GM12891 (cell line): ENCODE measurements around the gene PNRC2.
"Not testable (repeated sequence)": the region's sequence is repeated elsewhere in the genome, so short reads cannot be mapped to it uniquely, and the experiment has no call there.

ENCODE experiments used
- DNase-seq: peaks from one replicate; pipeline ENCODE4 v3.0.0; 2011; ENCODE audit warnings: low spot score; ENCODE audit not compliant: insufficient read length
- FAIRE-seq: peaks from 2 replicates; lab custom pipeline; 2011; peaks lifted over from hg19 to GRCh38; lab: Jason Lieb, UNC
- PAX5 ChIP-seq: IDR thresholded peaks from 2 replicates; pipeline ENCODE4 v1.6.1; 2011; ENCODE audit warnings: low read length, moderate library complexity, mild to moderate bottlenecking; ENCODE audit not compliant: insufficient read depth, severe bottlenecking
- POLR2A ChIP-seq: IDR thresholded peaks from 2 replicates; pipeline ENCODE4 v1.6.1; 2011; ENCODE audit warnings: low read depth, low read length, control low read depth
- POLR2AphosphoS5 ChIP-seq: IDR thresholded peaks from 2 replicates; pipeline ENCODE4 v1.6.1; 2011; ENCODE audit warnings: low read depth, low read length, control low read depth
- POU2F2 ChIP-seq: IDR thresholded peaks from 2 replicates; pipeline ENCODE4 v1.6.1; 2011; ENCODE audit warnings: low read depth, mild to moderate bottlenecking, control low read depth, low read length, moderate library complexity
- SPI1 ChIP-seq: IDR thresholded peaks from 2 replicates; pipeline ENCODE4 v1.6.1; 2011; ENCODE audit warnings: low read depth, low read length, control low read depth
- TAF1 ChIP-seq: IDR thresholded peaks from 2 replicates; pipeline ENCODE4 v1.6.1; 2011; ENCODE audit warnings: low read depth, low read length, control low read depth

Gene PNRC2

DNA sequence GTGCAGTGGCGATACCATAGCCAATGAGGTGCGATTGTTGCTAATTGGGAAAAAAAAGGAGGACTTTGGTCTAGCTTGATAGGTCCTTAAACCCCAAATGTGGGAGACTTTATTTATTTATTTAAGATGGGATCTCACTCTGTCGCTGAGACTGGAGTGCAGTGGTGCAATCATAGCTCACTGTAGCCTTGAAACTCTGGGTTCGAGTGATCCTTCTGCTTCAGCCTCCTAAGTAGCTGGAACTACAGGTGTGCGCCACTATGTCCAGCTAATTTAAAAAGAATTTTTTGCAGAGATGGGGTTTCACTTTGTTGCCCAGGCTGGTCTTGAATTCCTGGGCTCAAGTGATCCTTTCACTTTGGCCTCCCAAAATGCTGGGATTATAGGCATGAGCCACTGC lies 44.5 kb downstream of the PNRC2 start:
- FAIRE-seq = no peak
- no peak for DNase-seq
- TF ChIP-seq TAF1 (no peak), PAX5 (no peak), POLR2A (no peak), POLR2AphosphoS5 (no peak), POU2F2 (no peak), SPI1 (no peak)

GRCh38 chr1:24005163-24005562 lies 45.5 kb downstream of the PNRC2 start:
- FAIRE-seq (no peak), DNase-seq (no peak)
- TF ChIP-seq PAX5 = no peak
- TF ChIP-seq TAF1 = no peak
- no peak for TF ChIP-seq POLR2A
- TF ChIP-seq POU2F2 = no peak

- DNase-seq (no peak), FAIRE-seq (no peak)
- no peak for TF ChIP-seq POLR2AphosphoS5
- TF ChIP-seq POU2F2 = no peak
- TF ChIP-seq PAX5 = no peak
- no peak for TF ChIP-seq SPI1
- TF ChIP-seq POLR2A = no peak
- TF ChIP-seq TAF1 = no peak
These were observed 47.5 kb downstream of the PNRC2 start for GRCh38 chr1:24007079-24007478.

GRCh38 chr1:24008574-24009184 lies 49.1 kb downstream of the PNRC2 start:
- not testable (repeated sequence) for DNase-seq, FAIRE-seq

DNA sequence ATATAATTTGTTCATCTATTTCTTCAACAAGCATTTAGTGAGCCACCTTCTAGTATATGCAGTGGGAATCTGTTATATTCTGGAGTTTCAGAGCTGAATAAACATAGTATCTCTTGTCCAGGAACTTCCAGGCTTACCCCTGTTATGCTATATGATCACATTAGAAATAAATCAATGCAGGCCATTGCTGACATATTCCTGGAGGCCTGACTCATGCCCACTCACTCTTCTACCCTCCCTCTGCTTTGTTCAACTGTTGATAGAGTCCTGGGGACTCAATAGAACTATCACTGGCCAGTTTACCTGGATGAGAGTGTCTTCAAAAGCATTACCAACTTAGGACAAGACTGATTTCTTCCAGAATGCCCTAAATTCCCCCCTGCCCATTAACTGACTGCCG lies 49.8 kb downstream of the PNRC2 start:
- FAIRE-seq (no peak), DNase-seq (no peak)
- no peak for TF ChIP-seq SPI1
- no peak for TF ChIP-seq TAF1
- TF ChIP-seq POLR2AphosphoS5 = no peak
- no peak for TF ChIP-seq PAX5
- no peak for TF ChIP-seq POLR2A
- no peak for TF ChIP-seq POU2F2

GRCh38 chr1:24010650-24011049 lies 51.0 kb downstream of the PNRC2 start:
- DNase-seq (no peak), FAIRE-seq (no peak)
- TF ChIP-seq POLR2AphosphoS5 = no peak
- TF ChIP-seq PAX5 = no peak
- no peak for TF ChIP-seq POU2F2
- TF ChIP-seq POLR2A = no peak
- no peak for TF ChIP-seq TAF1
- TF ChIP-seq SPI1 = no peak

DNA sequence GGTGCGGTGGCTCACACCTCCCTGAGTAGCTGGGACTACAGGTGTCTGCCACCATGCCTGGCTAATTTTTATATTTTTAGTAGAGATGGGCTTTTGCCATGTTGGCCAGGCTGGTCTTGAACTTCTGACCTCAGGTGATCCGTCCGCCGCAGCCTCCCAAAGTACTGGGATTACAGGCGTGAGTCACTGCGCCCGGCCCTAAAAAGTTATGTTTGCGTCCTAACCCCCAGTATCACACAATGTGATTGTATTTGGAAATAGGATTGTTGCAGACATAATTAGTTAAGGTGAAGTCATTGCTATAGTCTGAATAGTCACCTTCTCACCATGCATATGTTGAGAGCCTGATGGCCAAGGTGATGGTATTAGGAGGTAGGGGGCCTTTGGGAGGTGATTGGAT lies 53.2 kb downstream of the PNRC2 start:
- not testable (repeated sequence) for FAIRE-seq, DNase-seq
